ENCODE data around the gene MCM6. TPM values are rescaled to one million over a fixed set of nuclear protein-coding genes. Genes with fewer than 3 reads are reported as not detected.
A peak's percentile ranks its signal among the peaks of the same experiment; 100 is the strongest.

Gene MCM6
- total RNA-seq, result 1 to 10 TPM; 5.9 to 9.5 (median 7.1) TPM

- peaks cover 5 to 12% of the 10 kb centered on the region in 2 donors for H3K4me1 ChIP-seq
- peak within 1 kb of the TSS; percentile 31 to 82 (median 76) for H3K27ac ChIP-seq
- H3K27me3 ChIP-seq, result no peaks in the 10 kb centered on the region
- intact Hi-C loops (cut with DNase I), result no loop called here
- peak within 1 kb of the TSS; percentile 24 to 74 (median 42) for H3K4me3 ChIP-seq (replicated peaks in 1 of 3)
- no peaks in the 10 kb centered on the region for H3K36me3 ChIP-seq
- H3K9me3 ChIP-seq, result no peaks in the 10 kb centered on the region
- peak; percentile 96 to 97 for DNase-seq
- TF ChIP-seq, protein P1, sequence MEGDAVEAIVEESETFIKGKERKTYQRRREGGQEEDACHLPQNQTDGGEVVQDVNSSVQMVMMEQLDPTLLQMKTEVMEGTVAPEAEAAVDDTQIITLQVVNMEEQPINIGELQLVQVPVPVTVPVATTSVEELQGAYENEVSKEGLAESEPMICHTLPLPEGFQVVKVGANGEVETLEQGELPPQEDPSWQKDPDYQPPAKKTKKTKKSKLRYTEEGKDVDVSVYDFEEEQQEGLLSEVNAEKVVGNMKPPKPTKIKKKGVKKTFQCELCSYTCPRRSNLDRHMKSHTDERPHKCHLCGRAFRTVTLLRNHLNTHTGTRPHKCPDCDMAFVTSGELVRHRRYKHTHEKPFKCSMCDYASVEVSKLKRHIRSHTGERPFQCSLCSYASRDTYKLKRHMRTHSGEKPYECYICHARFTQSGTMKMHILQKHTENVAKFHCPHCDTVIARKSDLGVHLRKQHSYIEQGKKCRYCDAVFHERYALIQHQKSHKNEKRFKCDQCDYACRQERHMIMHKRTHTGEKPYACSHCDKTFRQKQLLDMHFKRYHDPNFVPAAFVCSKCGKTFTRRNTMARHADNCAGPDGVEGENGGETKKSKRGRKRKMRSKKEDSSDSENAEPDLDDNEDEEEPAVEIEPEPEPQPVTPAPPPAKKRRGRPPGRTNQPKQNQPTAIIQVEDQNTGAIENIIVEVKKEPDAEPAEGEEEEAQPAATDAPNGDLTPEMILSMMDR (IDR thresholded peaks at IDR 0.05), result peak in 2 of 6 experiments; percentile 17 to 38
- peak in 1 of 2 donors; percentile 64 for TF ChIP-seq POLR2A (IDR thresholded peaks at IDR 0.05)
- 2% methylated on average over 29 to 42 of the region's 71 CpGs for WGBS, 2 donors
Measured at GRCh38 chr2:135876066-135876711, at the start of gene MCM6. MCM6 (minus strand) TSS chr2:135876443; CDS start chr2:135876365, 78 bp downstream.

DNA sequence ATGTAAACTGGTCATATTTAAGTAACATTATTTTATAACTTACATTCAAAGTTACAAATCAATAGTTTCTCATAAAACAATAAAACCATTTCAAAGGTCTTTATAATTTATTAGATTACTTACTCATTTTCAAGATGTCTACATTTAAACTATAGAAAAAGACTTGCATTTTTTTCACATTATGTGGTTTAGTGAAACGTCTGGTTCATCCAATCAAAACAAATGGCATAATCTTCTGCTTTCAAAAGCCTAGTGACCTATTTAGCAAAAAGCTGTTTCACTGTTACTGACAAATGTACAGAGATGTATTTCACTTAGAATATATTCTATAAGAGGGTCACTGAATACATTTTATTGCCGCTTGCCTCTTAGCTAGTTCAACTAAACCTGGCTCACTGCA, 49.3 kb upstream of the MCM6 start:
- no peaks in the 10 kb centered on the region for H3K36me3 ChIP-seq
- 74 to 77% methylated on average over 2 of the region's 2 CpGs for WGBS, 2 donors
- intact Hi-C loops (cut with DNase I), result no loop called here

GRCh38 chr2:135916207-135916606, 40.0 kb upstream of the MCM6 start:
- intact Hi-C loops (cut with DNase I), result loop anchor here (5.0 kb wide), 1 partner anchor 466 kb away; no protein-coding TSS in a partner anchor
- no peaks in the 10 kb centered on the region for H3K4me1 ChIP-seq
- TF ChIP-seq POLR2A (IDR thresholded peaks at IDR 0.05), result no peak
- TF ChIP-seq, protein P1 (IDR thresholded peaks at IDR 0.05), result peak in 4 of 6 experiments; percentile 43 to 65 (median 56)

More for the DNA sequence above, 49.3 kb upstream of the MCM6 start:
- Histone ChIP-seq H3K4me3 (replicated peaks in 1 of 3) (no peak overlapping the region), H3K4me1 (no peaks in the 10 kb centered on the region), H3K27me3 (no peaks in the 10 kb centered on the region), H3K9me3 (no peaks in the 10 kb centered on the region), H3K27ac (no peak overlapping the region)
- TF ChIP-seq, protein P1 (IDR thresholded peaks at IDR 0.05), result no peak
- TF ChIP-seq POLR2A (IDR thresholded peaks at IDR 0.05), result no peak
- no peak for DNase-seq

GRCh38 chr2:135914485-135914884, 38.2 kb upstream of the MCM6 start:
- no peaks in the 10 kb centered on the region for H3K27me3 ChIP-seq
- DNase-seq, result no peak
- H3K4me1 ChIP-seq, result no peaks in the 10 kb centered on the region
- no peaks in the 10 kb centered on the region for H3K9me3 ChIP-seq
- no peak for TF ChIP-seq POLR2A (IDR thresholded peaks at IDR 0.05)
- TF ChIP-seq, protein P1 (IDR thresholded peaks at IDR 0.05), result no peak
- H3K36me3 ChIP-seq, result peaks cover 0 to 4% of the 10 kb centered on the region in 2 donors
- intact Hi-C loops (cut with DNase I), result no loop called here
- no peak overlapping the region for H3K27ac ChIP-seq
- 83 to 88% methylated on average over 3 of the region's 3 CpGs for WGBS, 2 donors
- no peak overlapping the region for H3K4me3 ChIP-seq (replicated peaks in 1 of 3)

More at GRCh38 chr2:135916207-135916606, 40.0 kb upstream of the MCM6 start:
- 55 to 63% methylated on average over 3 of the region's 3 CpGs for WGBS, 2 donors
- Histone ChIP-seq H3K27me3 (no peaks in the 10 kb centered on the region), H3K27ac (no peak overlapping the region), H3K9me3 (no peaks in the 10 kb centered on the region), H3K4me3 (replicated peaks in 1 of 3) (no peak overlapping the region), H3K36me3 (no peaks in the 10 kb centered on the region)
- DNase-seq, result no peak

- H3K27ac ChIP-seq, result no peak overlapping the region
- WGBS, 2 donors, result 80 to 85% methylated on average over 5 of the region's 5 CpGs
- peaks cover 0 to 4% of the 10 kb centered on the region in 2 donors for H3K36me3 ChIP-seq
- TF ChIP-seq POLR2A (IDR thresholded peaks at IDR 0.05), result no peak
- TF ChIP-seq, protein P1 (IDR thresholded peaks at IDR 0.05), result peak; percentile 38 to 78 (median 70)
- no peaks in the 10 kb centered on the region for H3K4me1 ChIP-seq
- no peaks in the 10 kb centered on the region for H3K27me3 ChIP-seq
- peak in 1 of 2 donors; percentile 17 for DNase-seq
- H3K9me3 ChIP-seq, result no peaks in the 10 kb centered on the region
- H3K4me3 ChIP-seq (replicated peaks in 1 of 3), result no peak overlapping the region
- intact Hi-C loops (cut with DNase I), result no loop called here
Measured at GRCh38 chr2:135913727-135914365, 37.6 kb upstream of the MCM6 start.

All from thyroid gland (tissue), 4 donors.